ENCODE measurements around the gene ATP6AP1. TPM values are rescaled to one million over a fixed set of nuclear protein-coding genes. Genes with fewer than 3 reads are reported as not detected.
A peak's percentile ranks its signal among the peaks of the same experiment; 100 is the strongest.

The ATP6AP1 gene
- total RNA-seq, 6 experiments from 2014 or later = 26.5 to 41.4 (median 32.4) TPM

GRCh38 chrX:154380787-154381186, 47.7 kb upstream of the ATP6AP1 start:
- intact Hi-C loops (cut with DNase I) = no loop called here
- no peak overlapping the region for H3K4me3 ChIP-seq
- H3K27me3 ChIP-seq = no peaks in the 10 kb centered on the region
- 74% methylated on average over 11 of the region's 14 CpGs for WGBS (ENCODE audit: insufficient coverage, low coverage, low lambda C conversion rate, missing lambda C conversion rate)
- TF ChIP-seq CTCF (IDR thresholded peaks at IDR 0.05) (no peak), POLR2A (IDR thresholded peaks at IDR 0.05) (no peak)
- DNase-seq (peak in 1 of 3 donors; percentile 53), ATAC-seq (no peak)
- H3K36me3 ChIP-seq = no peaks in the 10 kb centered on the region
- H3K27ac ChIP-seq = no peak overlapping the region
- H3K9me3 ChIP-seq = no peaks in the 10 kb centered on the region
- H3K4me1 ChIP-seq = peaks cover 0 to 3% (median 0%) of the 10 kb centered on the region in 4 donors

GRCh38 chrX:154381271-154381670, 47.2 kb upstream of the ATP6AP1 start:
- 52% methylated on average over 5 of the region's 6 CpGs for WGBS (ENCODE audit: insufficient coverage, low coverage, low lambda C conversion rate, missing lambda C conversion rate)
- no peaks in the 10 kb centered on the region for H3K9me3 ChIP-seq
- no peak overlapping the region for H3K4me3 ChIP-seq
- no peaks in the 10 kb centered on the region for H3K36me3 ChIP-seq
- H3K4me1 ChIP-seq = peaks cover 0 to 3% (median 0%) of the 10 kb centered on the region in 4 donors
- ATAC-seq = no peak
- TF ChIP-seq POLR2A (IDR thresholded peaks at IDR 0.05) (no peak), CTCF (IDR thresholded peaks at IDR 0.05) (no peak)
- H3K27ac ChIP-seq = no peak overlapping the region
- DNase-seq = no peak
- no peaks in the 10 kb centered on the region for H3K27me3 ChIP-seq
- intact Hi-C loops (cut with DNase I) = no loop called here

GRCh38 chrX:154382483-154383069, 45.9 kb upstream of the ATP6AP1 start:
- ATAC-seq = no peak
- 64% methylated on average over 7 of the region's 11 CpGs for WGBS (ENCODE audit: insufficient coverage, low coverage, low lambda C conversion rate, missing lambda C conversion rate)
- Histone ChIP-seq H3K27me3 (no peaks in the 10 kb centered on the region), H3K36me3 (no peaks in the 10 kb centered on the region), H3K4me3 (no peak overlapping the region), H3K9me3 (no peaks in the 10 kb centered on the region), H3K27ac (no peak overlapping the region), H3K4me1 (peaks cover 0 to 3% (median 0%) of the 10 kb centered on the region in 4 donors)
- no peak for DNase-seq
- TF ChIP-seq CTCF (IDR thresholded peaks at IDR 0.05) (no peak), POLR2A (IDR thresholded peaks at IDR 0.05) (no peak)
- intact Hi-C loops (cut with DNase I) = no loop called here

GRCh38 chrX:154383359-154384283, 44.9 kb upstream of the ATP6AP1 start:
- H3K27ac ChIP-seq = no peak overlapping the region
- TF ChIP-seq POLR2A (IDR thresholded peaks at IDR 0.05) (no peak), CTCF (IDR thresholded peaks at IDR 0.05) (no peak)
- intact Hi-C loops (cut with DNase I) = no loop called here
- no peak overlapping the region for H3K4me3 ChIP-seq
- no peak for ATAC-seq
- no peaks in the 10 kb centered on the region for H3K27me3 ChIP-seq
- H3K4me1 ChIP-seq = peaks cover 0 to 3% (median 0%) of the 10 kb centered on the region in 4 donors
- H3K9me3 ChIP-seq = no peaks in the 10 kb centered on the region
- no peak for DNase-seq
- H3K36me3 ChIP-seq = no peaks in the 10 kb centered on the region
- WGBS (ENCODE audit: insufficient coverage, low coverage, low lambda C conversion rate, missing lambda C conversion rate) = 72% methylated on average over 9 of the region's 14 CpGs
